Measurements from ENCODE around the gene SPECC1.
"Not testable (repeated sequence)": the region's sequence is repeated elsewhere in the genome, so short reads cannot be mapped to it uniquely, and the experiment has no call there.

SPECC1 gene

GRCh38 chr17:20224379-20224778 lies 215.2 kb downstream of the SPECC1 start:
- DNase-seq = no peak
- intact Hi-C loops (cut with DNase I) = no loop called here

GRCh38 chr17:20225162-20226115 lies 216.3 kb downstream of the SPECC1 start:
- DNase-seq = no peak
- intact Hi-C loops (cut with DNase I) = loop anchor here (1.0 to 5.0 kb wide), 3 partner anchors 95 to 233 kb away; no protein-coding TSS in a partner anchor

GRCh38 chr17:20226814-20227482 lies 217.8 kb downstream of the SPECC1 start:
- DNase-seq = peak; percentile 81 to 99 (median 92)
- intact Hi-C loops (cut with DNase I) = loop anchor here (1.0 to 5.0 kb wide), 3 partner anchors 94 to 235 kb away; no protein-coding TSS in a partner anchor

- intact Hi-C loops (cut with DNase I) = loop anchor here (2.0 to 5.0 kb wide), 2 partner anchors 93 to 236 kb away; no protein-coding TSS in a partner anchor
- not testable (repeated sequence) for DNase-seq
Observed at GRCh38 chr17:20227720-20228370, 218.7 kb downstream of the SPECC1 start.

GRCh38 chr17:20228410-20228809 lies 219.3 kb downstream of the SPECC1 start:
- intact Hi-C loops (cut with DNase I) = loop anchor here (5.0 kb wide), 1 partner anchor 236 kb away; no protein-coding TSS in a partner anchor
- no peak for DNase-seq

GRCh38 chr17:20228860-20229259 lies 219.7 kb downstream of the SPECC1 start:
- intact Hi-C loops (cut with DNase I) = loop anchor here (5.0 kb wide), 1 partner anchor 237 kb away; no protein-coding TSS in a partner anchor
- DNase-seq = no peak

- no peak for DNase-seq
- intact Hi-C loops (cut with DNase I) = no loop called here
Observed at GRCh38 chr17:20230924-20231323, 221.8 kb downstream of the SPECC1 start.

- intact Hi-C loops (cut with DNase I) = no loop called here
- no peak for DNase-seq
Observed at GRCh38 chr17:20232611-20233010, 223.5 kb downstream of the SPECC1 start.

- no peak for DNase-seq
Observed at GRCh38 chr17:20234276-20234675, 225.1 kb downstream of the SPECC1 start.

GRCh38 chr17:20235747-20236146 lies 226.6 kb downstream of the SPECC1 start:
- DNase-seq = peak in 6 of 10 donors; percentile 34 to 92 (median 54)
- intact Hi-C loops (cut with DNase I) = no loop called here

More at GRCh38 chr17:20234276-20234675, 225.1 kb downstream of the SPECC1 start:
- intact Hi-C loops (cut with DNase I) = no loop called here

GRCh38 chr17:20236578-20237227 lies 227.5 kb downstream of the SPECC1 start:
- DNase-seq = no peak
- intact Hi-C loops (cut with DNase I) = no loop called here

GRCh38 chr17:20239776-20240175 lies 230.6 kb downstream of the SPECC1 start:
- not testable (repeated sequence) for DNase-seq
- intact Hi-C loops (cut with DNase I) = loop anchor here (5.0 kb wide), 1 partner anchor 63 kb away; no protein-coding TSS in a partner anchor

- DNase-seq = no peak
- intact Hi-C loops (cut with DNase I) = loop anchor here (5.0 kb wide), 1 partner anchor 60 kb away; no protein-coding TSS in a partner anchor
Observed at GRCh38 chr17:20241855-20242254, 232.7 kb downstream of the SPECC1 start.

GRCh38 chr17:20242271-20242670 lies 233.1 kb downstream of the SPECC1 start:
- DNase-seq = no peak
- intact Hi-C loops (cut with DNase I) = loop anchor here (5.0 kb wide), 1 partner anchor 60 kb away; no protein-coding TSS in a partner anchor

- intact Hi-C loops (cut with DNase I) = loop anchor here (5.0 kb wide), 1 partner anchor 59 kb away; no protein-coding TSS in a partner anchor
- no peak for DNase-seq
Observed at GRCh38 chr17:20243524-20243923, 234.4 kb downstream of the SPECC1 start.

- intact Hi-C loops (cut with DNase I) = loop anchor here (5.0 kb wide), 1 partner anchor 58 kb away; no protein-coding TSS in a partner anchor
- no peak for DNase-seq
Observed at GRCh38 chr17:20244671-20245070, 235.5 kb downstream of the SPECC1 start.

GRCh38 chr17:20246692-20247091 lies 237.5 kb downstream of the SPECC1 start:
- DNase-seq = no peak

GRCh38 chr17:20253323-20253722 lies 244.2 kb downstream of the SPECC1 start:
- intact Hi-C loops (cut with DNase I) = no loop called here
- DNase-seq = no peak

More at GRCh38 chr17:20246692-20247091, 237.5 kb downstream of the SPECC1 start:
- intact Hi-C loops (cut with DNase I) = no loop called here

GRCh38 chr17:20254541-20254940 lies 245.4 kb downstream of the SPECC1 start:
- no peak for DNase-seq

GRCh38 chr17:20256144-20256543 lies 247.0 kb downstream of the SPECC1 start:
- no peak for DNase-seq
- intact Hi-C loops (cut with DNase I) = no loop called here

More at GRCh38 chr17:20254541-20254940, 245.4 kb downstream of the SPECC1 start:
- intact Hi-C loops (cut with DNase I) = no loop called here
